Activated gamma-delta T cell treated with anti-CD3 and anti-CD28 coated beads, Interleukin-2, amount 50 U/mL, for 16 hours (primary cell): ENCODE results near the gene TSPYL4.

Experiments
- DNase-seq: peaks from one replicate; pipeline ENCODE4 v3.0.0-alpha.2; 2020; ENCODE audit warnings: low read depth

The TSPYL4 gene

GRCh38 chr6:116268589-116269293, 14.9 kb upstream of the TSPYL4 start:
- no peak for DNase-seq

- DNase-seq, result no peak
Measured at GRCh38 chr6:116267836-116268588, 14.1 kb upstream of the TSPYL4 start.

- no peak for DNase-seq
Measured at GRCh38 chr6:116266803-116267202, 12.9 kb upstream of the TSPYL4 start.

GRCh38 chr6:116265041-116265829, 11.4 kb upstream of the TSPYL4 start:
- no peak for DNase-seq

GRCh38 chr6:116263353-116263752, 9.5 kb upstream of the TSPYL4 start:
- DNase-seq, result no peak

- DNase-seq, result no peak
Measured at GRCh38 chr6:116258520-116258919, 4.6 kb upstream of the TSPYL4 start.

- no peak for DNase-seq
Measured at GRCh38 chr6:116256694-116257093, 2.8 kb upstream of the TSPYL4 start.

- DNase-seq, result no peak
Measured at GRCh38 chr6:116255246-116255800, 1.4 kb upstream of the TSPYL4 start.

- no peak for DNase-seq
Measured at GRCh38 chr6:116254297-116255056, 602 bp upstream of the TSPYL4 start.

- DNase-seq, result no peak
Measured at GRCh38 chr6:116253188-116253504, 729 bp downstream of the TSPYL4 start.

- no peak for DNase-seq
Measured at GRCh38 chr6:116251568-116252384, 2.1 kb downstream of the TSPYL4 start.

- no peak for DNase-seq
Measured at GRCh38 chr6:116248577-116248976, 5.3 kb downstream of the TSPYL4 start.

- DNase-seq, result no peak
Measured at GRCh38 chr6:116247285-116247684, 6.6 kb downstream of the TSPYL4 start.

GRCh38 chr6:116246089-116246488, 7.8 kb downstream of the TSPYL4 start:
- no peak for DNase-seq

- no peak for DNase-seq
Measured at GRCh38 chr6:116244284-116244683, 9.6 kb downstream of the TSPYL4 start.

- no peak for DNase-seq
Measured at GRCh38 chr6:116239856-116240255, 14.0 kb downstream of the TSPYL4 start.

- no peak for DNase-seq
Measured at GRCh38 chr6:116239256-116239655, 14.6 kb downstream of the TSPYL4 start.

GRCh38 chr6:116238083-116238482, 15.8 kb downstream of the TSPYL4 start:
- no peak for DNase-seq

- no peak for DNase-seq
Measured at GRCh38 chr6:116234689-116235088, 19.2 kb downstream of the TSPYL4 start.

GRCh38 chr6:116229287-116229913, 24.5 kb downstream of the TSPYL4 start:
- DNase-seq, result no peak

- no peak for DNase-seq
Measured at GRCh38 chr6:116223355-116223754, 30.5 kb downstream of the TSPYL4 start.
